T-helper 9 cell (primary cell): Measurements from ENCODE around the gene TMTC1.
"Not testable (repeated sequence)": the region's sequence is repeated elsewhere in the genome, so short reads cannot be mapped to it uniquely, and the experiment has no call there.

Experiments
- DNase-seq: peaks from one replicate; pipeline ENCODE4 v3.0.0-alpha.2; 2020

The TMTC1 gene

GRCh38 chr12:29563071-29563470 is 220.7 kb downstream of the TMTC1 start:
- DNase-seq: no peak

GRCh38 chr12:29562110-29562804 is 221.5 kb downstream of the TMTC1 start:
- no peak for DNase-seq

GRCh38 chr12:29561664-29562071 is 222.1 kb downstream of the TMTC1 start:
- DNase-seq: no peak

- DNase-seq: no peak
These were observed 224.5 kb downstream of the TMTC1 start for GRCh38 chr12:29559198-29559597.

- DNase-seq: no peak
These were observed 227.4 kb downstream of the TMTC1 start for GRCh38 chr12:29556363-29556762.

- DNase-seq: not testable (repeated sequence)
These were observed 228.3 kb downstream of the TMTC1 start for GRCh38 chr12:29555451-29555850.

GRCh38 chr12:29552994-29553748 is 230.6 kb downstream of the TMTC1 start:
- DNase-seq: no peak

- peak; percentile 58 for DNase-seq
These were observed 231.3 kb downstream of the TMTC1 start for GRCh38 chr12:29552324-29552927.

GRCh38 chr12:29551812-29552211 is 231.9 kb downstream of the TMTC1 start:
- no peak for DNase-seq

GRCh38 chr12:29547864-29548263 is 235.9 kb downstream of the TMTC1 start:
- DNase-seq: no peak

GRCh38 chr12:29547151-29547632 is 236.6 kb downstream of the TMTC1 start:
- no peak for DNase-seq

GRCh38 chr12:29546000-29546399 is 237.7 kb downstream of the TMTC1 start:
- no peak for DNase-seq

GRCh38 chr12:29545102-29545467 is 238.7 kb downstream of the TMTC1 start:
- no peak for DNase-seq

- DNase-seq: no peak
These were observed 239.2 kb downstream of the TMTC1 start for GRCh38 chr12:29544428-29545101.

- no peak for DNase-seq
These were observed 240.7 kb downstream of the TMTC1 start for GRCh38 chr12:29543036-29543435.

GRCh38 chr12:29537298-29537697 is 246.4 kb downstream of the TMTC1 start:
- DNase-seq: no peak

- no peak for DNase-seq
These were observed 248.8 kb downstream of the TMTC1 start for GRCh38 chr12:29534935-29535334.

GRCh38 chr12:29533815-29534489 is 249.8 kb downstream of the TMTC1 start:
- DNase-seq: no peak

- DNase-seq: no peak
These were observed 252.3 kb downstream of the TMTC1 start for GRCh38 chr12:29531471-29531870.

GRCh38 chr12:29530436-29530835 is 253.3 kb downstream of the TMTC1 start:
- no peak for DNase-seq

GRCh38 chr12:29528161-29528560 is 255.6 kb downstream of the TMTC1 start:
- DNase-seq: no peak

GRCh38 chr12:29521951-29522350 is 261.8 kb downstream of the TMTC1 start:
- DNase-seq: no peak
